HepG2 (cell line): Measurements from ENCODE around the gene TUBG1. TPM values are rescaled to one million over a fixed set of nuclear protein-coding genes. Genes with fewer than 3 reads are reported as not detected.

ENCODE experiments used
- ATF7-NPFF ChIP-seq: sonication (generic); formaldehyde crosslinking; IDR thresholded peaks from 2 replicates; pipeline ENCODE4 v1.8.1; 2023; ENCODE audit warnings: mild to moderate bottlenecking, low read depth, missing genetic modification reagents, moderate library complexity
- BORCS8-MEF2B ChIP-seq: sonication (generic); formaldehyde crosslinking; IDR thresholded peaks from 2 replicates; pipeline ENCODE4 v1.8.0; 2022; ENCODE audit warnings: mild to moderate bottlenecking, missing genetic modification reagents
- BRD4 ChIP-seq: sonication (generic); formaldehyde crosslinking; IDR thresholded peaks from 2 replicates; pipeline ENCODE4 v1.4.0; 2020; ENCODE audit warnings: missing genetic modification reagents
- EHMT2 ChIP-seq: fragments of 200-600 bp; sonication (generic); IDR thresholded peaks from 2 replicates; pipeline ENCODE4 v1.7.0; 2017; ENCODE audit warnings: antibody characterized with exemption, low read depth, low read length, borderline replicate concordance
- MED1 ChIP-seq: sonication (generic); formaldehyde crosslinking; IDR thresholded peaks from 2 replicates; pipeline ENCODE4 v1.4.0; 2020; ENCODE audit warnings: missing genetic modification reagents
- NAIF1 ChIP-seq: sonication (generic); formaldehyde crosslinking; IDR thresholded peaks from 2 replicates; pipeline ENCODE4 v1.5.0; 2020; ENCODE audit warnings: mild to moderate bottlenecking, missing genetic modification reagents, borderline replicate concordance
- PLSCR1 ChIP-seq: sonication (generic); formaldehyde crosslinking; IDR thresholded peaks from 2 replicates; pipeline ENCODE4 v1.5.0; 2020; ENCODE audit warnings: missing genetic modification reagents, mild to moderate bottlenecking, borderline replicate concordance
- PRDM15 ChIP-seq: sonication (generic); formaldehyde crosslinking; IDR thresholded peaks from 2 replicates; pipeline ENCODE4 v1.4.0; 2020; ENCODE audit warnings: missing genetic modification reagents
- RXRA ChIP-seq: sonication (generic); formaldehyde crosslinking; IDR thresholded peaks from 2 replicates; pipeline ENCODE4 v1.5.1; 2020; ENCODE audit warnings: missing genetic modification reagents
- TRIM22 ChIP-seq: fragments of 450-650 bp; IDR thresholded peaks from 2 replicates; pipeline ENCODE4 v1.6.1; 2017
- YEATS2 ChIP-seq: sonication (generic); formaldehyde crosslinking; IDR thresholded peaks from 2 replicates; pipeline ENCODE4 v1.4.0; 2020; ENCODE audit warnings: missing genetic modification reagents, borderline replicate concordance
- ZC3H4 ChIP-seq: sonication (generic); formaldehyde crosslinking; IDR thresholded peaks from 2 replicates; pipeline ENCODE4 v1.4.0; 2020; ENCODE audit warnings: missing genetic modification reagents, borderline replicate concordance
- ZNF232 ChIP-seq: sonication (generic); formaldehyde crosslinking; IDR thresholded peaks from 2 replicates; pipeline ENCODE4 v1.4.0; 2020; ENCODE audit warnings: missing genetic modification reagents, borderline replicate concordance
- ZNF260 ChIP-seq: sonication (generic); formaldehyde crosslinking; IDR thresholded peaks from 2 replicates; pipeline ENCODE4 v1.4.0; 2020; ENCODE audit warnings: missing genetic modification reagents, low read depth, mild to moderate bottlenecking, borderline replicate concordance
- ZNF496 ChIP-seq: sonication (generic); formaldehyde crosslinking; IDR thresholded peaks from 2 replicates; pipeline ENCODE4 v1.8.1; 2023; ENCODE audit warnings: mild to moderate bottlenecking, moderate library complexity, missing genetic modification reagents; ENCODE audit not compliant: insufficient replicate concordance
- ZNF530 ChIP-seq: sonication (generic); formaldehyde crosslinking; IDR thresholded peaks from 2 replicates; pipeline ENCODE4 v1.5.0; 2020; ENCODE audit warnings: low read depth, mild to moderate bottlenecking, missing genetic modification reagents
- ZNF781 ChIP-seq: sonication (generic); formaldehyde crosslinking; IDR thresholded peaks from 2 replicates; pipeline ENCODE4 v1.5.1; 2020; ENCODE audit warnings: borderline replicate concordance, mild to moderate bottlenecking, missing genetic modification reagents; ENCODE audit errors: not compliant biosample characterization
- ZNF800 ChIP-seq: sonication (generic); formaldehyde crosslinking; IDR thresholded peaks from 2 replicates; pipeline ENCODE4 v1.4.0; 2020; ENCODE audit warnings: missing genetic modification reagents
- ZNF879 ChIP-seq: sonication (generic); formaldehyde crosslinking; IDR thresholded peaks from 2 replicates; pipeline ENCODE4 v1.8.1; 2023; ENCODE audit warnings: missing genetic modification reagents
- polyA plus RNA-seq, 8 experiments: library from polyadenylated mRNA; depleted of rRNA in 3 of 8; stranded (reverse) in 7 of 8; unstranded in 1 of 8; fragments of >200 nt; fragmentation: Illumina TruSeq in 4 of 8; extraction: Trizol in 4 of 8; gene quantifications; 2 replicates each; pipeline versions ENCODE4 v1.2.1 to v1.2.3, GENCODE V29; 2011 to 2016; ENCODE audit warnings: low read depth in 4 of 8, missing spikeins in 1 of 8, mixed read lengths in 1 of 8; ENCODE audit not compliant: insufficient read depth in 1 of 8
- total RNA-seq, 5 experiments: library from RNA; depleted of rRNA; stranded (reverse); fragments of >200 nt; fragmentation: Illumina TruSeq; extraction: Trizol; gene quantifications; 2 replicates each; pipeline ENCODE4 v1.2.3, GENCODE V29; 2016; ENCODE audit warnings: low read depth in 1 of 5
- TF ChIP-seq, protein P1 (sequence below): sonication (generic); formaldehyde crosslinking; IDR thresholded peaks from 2 replicates; pipeline ENCODE4 v1.4.0; 2020; ENCODE audit warnings: missing genetic modification reagents

TUBG1 gene
- total and polyA plus RNA-seq, 2 of the 13 experiments (the other 11 are each of a cell fraction or from before 2014, with no cell fraction given), result 74.1 to 137 TPM

DNA sequence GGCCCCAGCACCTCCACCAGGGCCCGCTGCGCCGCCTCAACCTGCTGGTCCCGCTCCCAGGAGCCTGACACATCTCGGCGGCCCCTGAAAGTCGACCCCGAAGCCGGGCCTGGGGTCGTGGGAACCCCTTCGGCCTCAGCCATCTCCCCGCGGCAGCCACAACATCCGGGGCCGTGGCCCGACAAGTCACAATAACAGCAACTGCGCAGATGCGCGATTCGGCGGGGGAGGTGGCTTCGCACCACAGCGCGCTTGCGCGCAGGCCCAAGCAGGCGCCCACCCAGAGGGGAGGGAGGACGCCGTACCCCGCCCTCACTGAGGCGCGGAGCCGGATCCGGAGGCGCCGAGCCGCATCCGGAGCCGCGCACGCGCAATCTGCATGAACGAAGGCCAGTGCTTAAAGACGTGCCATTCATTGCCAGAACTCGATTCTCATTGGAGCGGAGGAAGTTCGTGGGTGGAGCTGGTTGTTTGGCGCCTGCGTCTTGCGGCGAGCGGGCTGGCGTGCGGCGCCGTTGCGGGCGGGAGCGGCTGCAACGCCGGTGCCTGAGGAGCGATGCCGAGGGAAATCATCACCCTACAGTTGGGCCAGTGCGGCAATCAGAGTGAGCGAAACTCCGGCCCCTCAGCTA is at the start of gene TUBG1, which contains the start of gene RETREG3 (continued):
- TF ChIP-seq ZNF800 (CRISPR knock-in tag), result peak; percentile 91
- TF ChIP-seq RXRA (CRISPR knock-in tag), result peak; percentile 26; the same call in 1 of the 2 replicates
- no peak for TF ChIP-seq TRIM22
- TF ChIP-seq BORCS8-MEF2B (CRISPR knock-in tag), result peak; percentile 88
- no peak for TF ChIP-seq EHMT2
- TF ChIP-seq MED1 (CRISPR knock-in tag), result peak; percentile 63
- no peak; the same call in none of the 2 replicates for TF ChIP-seq ATF7-NPFF (CRISPR knock-in tag)
- TF ChIP-seq, protein P1, sequence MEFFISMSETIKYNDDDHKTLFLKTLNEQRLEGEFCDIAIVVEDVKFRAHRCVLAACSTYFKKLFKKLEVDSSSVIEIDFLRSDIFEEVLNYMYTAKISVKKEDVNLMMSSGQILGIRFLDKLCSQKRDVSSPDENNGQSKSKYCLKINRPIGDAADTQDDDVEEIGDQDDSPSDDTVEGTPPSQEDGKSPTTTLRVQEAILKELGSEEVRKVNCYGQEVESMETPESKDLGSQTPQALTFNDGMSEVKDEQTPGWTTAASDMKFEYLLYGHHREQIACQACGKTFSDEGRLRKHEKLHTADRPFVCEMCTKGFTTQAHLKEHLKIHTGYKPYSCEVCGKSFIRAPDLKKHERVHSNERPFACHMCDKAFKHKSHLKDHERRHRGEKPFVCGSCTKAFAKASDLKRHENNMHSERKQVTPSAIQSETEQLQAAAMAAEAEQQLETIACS (CRISPR knock-in tag), result peak; percentile 69; the same call in 1 of the 2 replicates
- no peak for TF ChIP-seq ZNF496 (CRISPR knock-in tag)
- no peak; the same call in 1 of the 2 replicates for TF ChIP-seq ZNF530 (CRISPR knock-in tag)
- peak; percentile 71; the same call in 1 of the 2 replicates for TF ChIP-seq PRDM15 (CRISPR knock-in tag)
- peak; percentile 81 for TF ChIP-seq BRD4 (CRISPR knock-in tag)
- TF ChIP-seq ZC3H4 (CRISPR knock-in tag), result no peak
- TF ChIP-seq ZNF232 (CRISPR knock-in tag), result peak; percentile 78
- TF ChIP-seq ZNF781 (CRISPR knock-in tag), result no peak
- no peak; the same call in 1 of the 2 replicates for TF ChIP-seq PLSCR1 (CRISPR knock-in tag)
- TF ChIP-seq ZNF260 (CRISPR knock-in tag), result no peak
- TF ChIP-seq NAIF1 (CRISPR knock-in tag), result peak; percentile 76; the same call in 1 of the 2 replicates
- TF ChIP-seq YEATS2 (CRISPR knock-in tag), result peak; percentile 90
- TF ChIP-seq ZNF879 (CRISPR knock-in tag), result no peak
